Skeletal muscle tissue (tissue), 2 donors: ENCODE data around the gene MUC20. TPM values are rescaled to one million over a fixed set of nuclear protein-coding genes. Genes with fewer than 3 reads are reported as not detected.

Source experiments
- small RNA-seq: library from RNA; depleted of rRNA; stranded (forward); fragments of <200 nt; gene quantifications from one replicate; pipeline ENCODE3, GENCODE V24; 2014
- total RNA-seq: library from RNA; depleted of rRNA; stranded (reverse); fragments of >200 nt; gene quantifications from one replicate; pipeline ENCODE4 v1.2.3, GENCODE V29; 2014

Gene MUC20
- total RNA-seq, 1 donor from 2014 or later, result 1.0 TPM

Small RNA genes lying within 50 kb of the gene (small RNA-seq; reads per million reads assigned to genes)
- gene MIR570, result not detected

Other genes with a start within 250 kb of the MUC20 start
- 42.8 TPM for gene PPP1R2, start 177.7 kb upstream of the MUC20 start, total RNA-seq
- gene APOD, start 137.0 kb upstream of the MUC20 start, total RNA-seq, result 20.4 TPM
- gene MUC4, start 91.0 kb downstream of the MUC20 start, total RNA-seq, result 0.52 TPM
- gene TNK2, start 187.6 kb downstream of the MUC20 start, total RNA-seq, result 9.9 TPM